ENCODE results near the gene LEP. TPM values are rescaled to one million over a fixed set of nuclear protein-coding genes. Genes with fewer than 3 reads are reported as not detected.
"Not testable (repeated sequence)": the region's sequence is repeated elsewhere in the genome, so short reads cannot be mapped to it uniquely, and the experiment has no call there.

LEP gene
- total RNA-seq, 5 donors from 2014 or later (not counting 1 experiment from before 2014, with no cell fraction given) = not detected

- POLR2A ChIA-PET; H3K27ac ChIP-seq (ENCODE audit: low read length); H3K27me3 Mint-ChIP-seq; H3K4me3 Mint-ChIP-seq; H3K27me3 ChIP-seq (replicated peaks in 1 of 2; ENCODE audit: control insufficient read depth in 2 of 2, extremely low read depth in 1 of 2, insufficient read depth in 2 of 2, low read length in 1 of 2); H3K4me1 Mint-ChIP-seq; DNase-seq; H3K9me3 ChIP-seq; H3K36me3 ChIP-seq (ENCODE audit: control insufficient read depth in 2 of 2, extremely low read depth in 1 of 2, insufficient read depth in 1 of 2, low read length in 1 of 2); H3K4me3 ChIP-seq (ENCODE audit: control insufficient read depth in 1 of 2, extremely low read depth in 1 of 2, low read length in 1 of 2); H3K27ac Mint-ChIP-seq; ATAC-seq (replicated peaks in 1 of 4); CTCF ChIA-PET; H3K4me1 ChIP-seq (ENCODE audit: control insufficient read depth in 1 of 2, extremely low read depth in 1 of 2, insufficient read depth in 2 of 2, low read length in 2 of 2): not testable (repeated sequence)
- WGBS (ENCODE audit: insufficient coverage) = no CpG with 5 or more reads among the region's 1 CpG
- Mint-ChIP-seq H3K9me3 (peaks cover 12 to 22% (median 20%) of the 10 kb centered on the region in 3 donors), H3K36me3 (peaks cover 17% of the 10 kb centered on the region)
Observed at GRCh38 chr7:128280451-128280850, 39.4 kb downstream of the LEP start.

GRCh38 chr7:128281605-128282380 lies 40.7 kb downstream of the LEP start:
- Histone ChIP-seq H3K9me3 (peaks cover 2% of the 10 kb centered on the region), H3K27ac (ENCODE audit: low read length) (no peak overlapping the region), H3K27me3 (replicated peaks in 1 of 2; ENCODE audit: control insufficient read depth in 2 of 2, extremely low read depth in 1 of 2, insufficient read depth in 2 of 2, low read length in 1 of 2) (no peaks in the 10 kb centered on the region), H3K36me3 (ENCODE audit: control insufficient read depth in 2 of 2, extremely low read depth in 1 of 2, insufficient read depth in 1 of 2, low read length in 1 of 2) (no peaks in the 10 kb centered on the region), H3K4me1 (ENCODE audit: control insufficient read depth in 1 of 2, extremely low read depth in 1 of 2, insufficient read depth in 2 of 2, low read length in 2 of 2) (no peaks in the 10 kb centered on the region), H3K4me3 (ENCODE audit: control insufficient read depth in 1 of 2, extremely low read depth in 1 of 2, low read length in 1 of 2) (no peak overlapping the region)
- DNase-seq = no peak
- WGBS (ENCODE audit: insufficient coverage) = 85% methylated on average over 4 of the region's 4 CpGs
- peaks cover 12 to 22% (median 20%) of the 10 kb centered on the region in 3 donors for H3K9me3 Mint-ChIP-seq
- no peak overlapping the region for H3K4me3 Mint-ChIP-seq
- ATAC-seq (replicated peaks in 1 of 4) = no peak
- no peak overlapping the region for H3K27ac Mint-ChIP-seq
- ChIA-PET CTCF (no interaction called here), POLR2A (no interaction called here)
- no peaks in the 10 kb centered on the region for H3K4me1 Mint-ChIP-seq
- no peaks in the 10 kb centered on the region for H3K27me3 Mint-ChIP-seq
- peaks cover 23% of the 10 kb centered on the region for H3K36me3 Mint-ChIP-seq

- peaks cover 2% of the 10 kb centered on the region for H3K9me3 ChIP-seq
- H3K4me1 ChIP-seq (ENCODE audit: control insufficient read depth in 1 of 2, extremely low read depth in 1 of 2, insufficient read depth in 2 of 2, low read length in 2 of 2) = no peaks in the 10 kb centered on the region
- DNase-seq (no peak), ATAC-seq (replicated peaks in 1 of 4) (no peak)
- Mint-ChIP-seq H3K36me3 (peaks cover 28% of the 10 kb centered on the region), H3K9me3 (peaks cover 12 to 15% (median 12%) of the 10 kb centered on the region in 3 donors), H3K27me3 (no peaks in the 10 kb centered on the region), H3K27ac (no peak overlapping the region), H3K4me1 (no peaks in the 10 kb centered on the region), H3K4me3 (no peak overlapping the region)
- no peaks in the 10 kb centered on the region for H3K36me3 ChIP-seq (ENCODE audit: control insufficient read depth in 2 of 2, extremely low read depth in 1 of 2, insufficient read depth in 1 of 2, low read length in 1 of 2)
- 92% methylated on average over 4 of the region's 7 CpGs for WGBS (ENCODE audit: insufficient coverage)
- no peak overlapping the region for H3K4me3 ChIP-seq (ENCODE audit: control insufficient read depth in 1 of 2, extremely low read depth in 1 of 2, low read length in 1 of 2)
- no peaks in the 10 kb centered on the region for H3K27me3 ChIP-seq (replicated peaks in 1 of 2; ENCODE audit: control insufficient read depth in 2 of 2, extremely low read depth in 1 of 2, insufficient read depth in 2 of 2, low read length in 1 of 2)
- POLR2A ChIA-PET = no interaction called here
- H3K27ac ChIP-seq (ENCODE audit: low read length) = no peak overlapping the region
- CTCF ChIA-PET = no interaction called here
Observed at GRCh38 chr7:128284102-128284501, 43.0 kb downstream of the LEP start.

GRCh38 chr7:128287556-128287955 lies 46.5 kb downstream of the LEP start:
- no peak for DNase-seq
- Histone ChIP-seq H3K36me3 (ENCODE audit: control insufficient read depth in 2 of 2, extremely low read depth in 1 of 2, insufficient read depth in 1 of 2, low read length in 1 of 2) (no peaks in the 10 kb centered on the region), H3K27ac (ENCODE audit: low read length) (no peak overlapping the region), H3K4me1 (ENCODE audit: control insufficient read depth in 1 of 2, extremely low read depth in 1 of 2, insufficient read depth in 2 of 2, low read length in 2 of 2) (no peaks in the 10 kb centered on the region), H3K9me3 (no peaks in the 10 kb centered on the region), H3K4me3 (ENCODE audit: control insufficient read depth in 1 of 2, extremely low read depth in 1 of 2, low read length in 1 of 2) (no peak overlapping the region), H3K27me3 (replicated peaks in 1 of 2; ENCODE audit: control insufficient read depth in 2 of 2, extremely low read depth in 1 of 2, insufficient read depth in 2 of 2, low read length in 1 of 2) (no peaks in the 10 kb centered on the region)
- Mint-ChIP-seq H3K4me1 (no peaks in the 10 kb centered on the region), H3K27ac (no peak overlapping the region), H3K27me3 (no peaks in the 10 kb centered on the region), H3K36me3 (peaks cover 38% of the 10 kb centered on the region), H3K9me3 (peaks cover 0 to 11% (median 5%) of the 10 kb centered on the region in 3 donors), H3K4me3 (no peak overlapping the region)
- no peak for ATAC-seq (replicated peaks in 1 of 4)
- no CpG with 5 or more reads among the region's 4 CpGs for WGBS (ENCODE audit: insufficient coverage)
- POLR2A ChIA-PET = interaction anchor here in 1 of 2 donors (0.6 kb wide), 1 partner anchor 333 kb away, joined by 3 read pairs; no protein-coding TSS in a partner anchor
- CTCF ChIA-PET = interaction anchor here (0.6 to 0.7 kb wide), 2 partner anchors 974 to 1235 kb away, joined by 3 read pairs; no protein-coding TSS in a partner anchor

GRCh38 chr7:128298004-128298403 lies 56.9 kb downstream of the LEP start:
- H3K27ac Mint-ChIP-seq; H3K4me3 ChIP-seq (ENCODE audit: control insufficient read depth in 1 of 2, extremely low read depth in 1 of 2, low read length in 1 of 2); CTCF ChIA-PET; H3K4me1 ChIP-seq (ENCODE audit: control insufficient read depth in 1 of 2, extremely low read depth in 1 of 2, insufficient read depth in 2 of 2, low read length in 2 of 2); H3K36me3 ChIP-seq (ENCODE audit: control insufficient read depth in 2 of 2, extremely low read depth in 1 of 2, insufficient read depth in 1 of 2, low read length in 1 of 2); DNase-seq; ATAC-seq (replicated peaks in 1 of 4); POLR2A ChIA-PET; H3K27me3 ChIP-seq (replicated peaks in 1 of 2; ENCODE audit: control insufficient read depth in 2 of 2, extremely low read depth in 1 of 2, insufficient read depth in 2 of 2, low read length in 1 of 2); H3K4me3 Mint-ChIP-seq; H3K27me3 Mint-ChIP-seq; H3K4me1 Mint-ChIP-seq; H3K9me3 ChIP-seq; H3K27ac ChIP-seq (ENCODE audit: low read length); H3K9me3 Mint-ChIP-seq: not testable (repeated sequence)
- WGBS (ENCODE audit: insufficient coverage) = 92% methylated on average over 2 of the region's 7 CpGs
- H3K36me3 Mint-ChIP-seq = peaks cover 15% of the 10 kb centered on the region

GRCh38 chr7:128299109-128299607 lies 58.1 kb downstream of the LEP start:
- CTCF ChIA-PET = no interaction called here
- POLR2A ChIA-PET = no interaction called here

More at GRCh38 chr7:128299109-128299607, 58.1 kb downstream of the LEP start:
- H3K4me1 Mint-ChIP-seq = no peaks in the 10 kb centered on the region
- Histone ChIP-seq H3K36me3 (ENCODE audit: control insufficient read depth in 2 of 2, extremely low read depth in 1 of 2, insufficient read depth in 1 of 2, low read length in 1 of 2) (peaks cover 2 to 5% of the 10 kb centered on the region in 2 donors), H3K9me3 (no peaks in the 10 kb centered on the region), H3K27me3 (replicated peaks in 1 of 2; ENCODE audit: control insufficient read depth in 2 of 2, extremely low read depth in 1 of 2, insufficient read depth in 2 of 2, low read length in 1 of 2) (no peaks in the 10 kb centered on the region), H3K4me1 (ENCODE audit: control insufficient read depth in 1 of 2, extremely low read depth in 1 of 2, insufficient read depth in 2 of 2, low read length in 2 of 2) (no peaks in the 10 kb centered on the region), H3K4me3 (ENCODE audit: control insufficient read depth in 1 of 2, extremely low read depth in 1 of 2, low read length in 1 of 2) (no peak overlapping the region), H3K27ac (ENCODE audit: low read length) (no peak overlapping the region)
- H3K9me3 Mint-ChIP-seq = no peaks in the 10 kb centered on the region
- H3K27ac Mint-ChIP-seq = no peak overlapping the region
- no peaks in the 10 kb centered on the region for H3K27me3 Mint-ChIP-seq
- DNase-seq (no peak), ATAC-seq (replicated peaks in 1 of 4) (no peak)
- H3K4me3 Mint-ChIP-seq = no peak overlapping the region
- WGBS (ENCODE audit: insufficient coverage) = 91% methylated on average over 3 of the region's 7 CpGs
- peaks cover 12% of the 10 kb centered on the region for H3K36me3 Mint-ChIP-seq
